Stimulated activated CD4-positive, alpha-beta T cell treated with anti-CD3 and anti-CD28 coated beads, Interleukin-12 subunit alpha, Interleukin-12 subunit beta, amount 100 ng/mL, for 4 hours (primary cell): ENCODE measurements around the gene AKAP7.

Source experiments
- DNase-seq: peaks from one replicate; pipeline ENCODE4 v3.0.0-alpha.2; 2020

AKAP7 gene

GRCh38 chr6:131134220-131134979 is 867 bp upstream of the AKAP7 start:
- no peak for DNase-seq

GRCh38 chr6:131134980-131135243 is 355 bp upstream of the AKAP7 start:
- no peak for DNase-seq

- DNase-seq: no peak
These were observed 937 bp downstream of the AKAP7 start for GRCh38 chr6:131136021-131136786.

GRCh38 chr6:131139599-131139998 is 4.3 kb downstream of the AKAP7 start:
- DNase-seq: no peak

- no peak for DNase-seq
These were observed 8.1 kb downstream of the AKAP7 start for GRCh38 chr6:131143319-131143718.

- DNase-seq: no peak
These were observed 11.6 kb downstream of the AKAP7 start for GRCh38 chr6:131146865-131147264.

- no peak for DNase-seq
These were observed 21.1 kb downstream of the AKAP7 start for GRCh38 chr6:131156411-131156810.

- no peak for DNase-seq
These were observed 24.3 kb downstream of the AKAP7 start for GRCh38 chr6:131159578-131159977.

- no peak for DNase-seq
These were observed 25.0 kb downstream of the AKAP7 start for GRCh38 chr6:131160254-131160758.

GRCh38 chr6:131161987-131162386 is 26.7 kb downstream of the AKAP7 start:
- no peak for DNase-seq

- no peak for DNase-seq
These were observed 28.6 kb downstream of the AKAP7 start for GRCh38 chr6:131163886-131164285.

GRCh38 chr6:131164506-131164905 is 29.2 kb downstream of the AKAP7 start:
- no peak for DNase-seq

GRCh38 chr6:131167773-131168172 is 32.5 kb downstream of the AKAP7 start:
- no peak for DNase-seq

GRCh38 chr6:131169613-131170012 is 34.3 kb downstream of the AKAP7 start:
- DNase-seq: no peak

GRCh38 chr6:131172222-131172621 is 37.0 kb downstream of the AKAP7 start:
- DNase-seq: no peak

- no peak for DNase-seq
These were observed 38.4 kb downstream of the AKAP7 start for GRCh38 chr6:131173680-131174079.

- DNase-seq: no peak
These were observed 40.3 kb downstream of the AKAP7 start for GRCh38 chr6:131175564-131175963.

- DNase-seq: no peak
These were observed 42.7 kb downstream of the AKAP7 start for GRCh38 chr6:131177996-131178395.

- DNase-seq: no peak
These were observed 47.7 kb downstream of the AKAP7 start for GRCh38 chr6:131182991-131183425.

GRCh38 chr6:131183427-131184095 is 48.3 kb downstream of the AKAP7 start:
- DNase-seq: no peak

- DNase-seq: no peak
These were observed 56.3 kb downstream of the AKAP7 start for GRCh38 chr6:131191590-131191989.

- DNase-seq: no peak
These were observed 62.4 kb downstream of the AKAP7 start for GRCh38 chr6:131197716-131198115.

GRCh38 chr6:131199568-131200272 is 64.5 kb downstream of the AKAP7 start:
- peak; percentile 35 for DNase-seq
